HK-2 (cell line): ENCODE measurements around the gene E4F1.
"Not testable (repeated sequence)": the region's sequence is repeated elsewhere in the genome, so short reads cannot be mapped to it uniquely, and the experiment has no call there.

Source experiments
- DNase-seq: peaks from one replicate; pipeline ENCODE4 v3.0.0-alpha.2; 2018; ENCODE audit not compliant: unreplicated experiment

Gene E4F1

GRCh38 chr16:2190002-2190658 is 33.3 kb upstream of the E4F1 start:
- DNase-seq: no peak

- DNase-seq: no peak
Observed at GRCh38 chr16:2190659-2191445, 32.5 kb upstream of the E4F1 start.

GRCh38 chr16:2191446-2191706 is 32.0 kb upstream of the E4F1 start:
- DNase-seq: no peak

GRCh38 chr16:2194166-2194834 is 29.1 kb upstream of the E4F1 start:
- DNase-seq: no peak

- no peak for DNase-seq
Observed at GRCh38 chr16:2194852-2195321, 28.5 kb upstream of the E4F1 start.

GRCh38 chr16:2195322-2196161 is 27.8 kb upstream of the E4F1 start:
- DNase-seq: no peak

- DNase-seq: no peak
Observed at GRCh38 chr16:2196162-2196980, 27.0 kb upstream of the E4F1 start, which contains the start of gene CASKIN1. Gene CASKIN1 (minus strand): TSS chr16:2196605. CDS start chr16:2196432, 173 bp downstream.

- no peak for DNase-seq
Observed at GRCh38 chr16:2196981-2197511, 26.3 kb upstream of the E4F1 start.

- no peak for DNase-seq
Observed at GRCh38 chr16:2197765-2198164, 25.6 kb upstream of the E4F1 start.

- DNase-seq: no peak
Observed at GRCh38 chr16:2198283-2198682, 25.1 kb upstream of the E4F1 start.

GRCh38 chr16:2199095-2199494 is 24.3 kb upstream of the E4F1 start:
- DNase-seq: no peak

- DNase-seq: no peak
Observed at GRCh38 chr16:2199621-2200139, 23.7 kb upstream of the E4F1 start.

- DNase-seq: no peak
Observed at GRCh38 chr16:2200313-2200712, 23.1 kb upstream of the E4F1 start.

- not testable (repeated sequence) for DNase-seq
Observed at GRCh38 chr16:2203119-2203688, 20.2 kb upstream of the E4F1 start.

GRCh38 chr16:2204416-2205103 is 18.8 kb upstream of the E4F1 start:
- no peak for DNase-seq

- DNase-seq: peak; percentile 81
Observed at GRCh38 chr16:2205104-2205966, 18.1 kb upstream of the E4F1 start, which contains the start of gene MLST8. Gene MLST8 (plus strand): TSS chr16:2205454. CDS start chr16:2206086, 632 bp downstream.

GRCh38 chr16:2205967-2206313 is 17.5 kb upstream of the E4F1 start:
- DNase-seq: no peak

GRCh38 chr16:2206420-2206779 is 17.0 kb upstream of the E4F1 start:
- no peak for DNase-seq
